ENCODE results near the gene ADM.
A peak's percentile ranks its signal among the peaks of the same experiment; 100 is the strongest.

ADM gene

DNA sequence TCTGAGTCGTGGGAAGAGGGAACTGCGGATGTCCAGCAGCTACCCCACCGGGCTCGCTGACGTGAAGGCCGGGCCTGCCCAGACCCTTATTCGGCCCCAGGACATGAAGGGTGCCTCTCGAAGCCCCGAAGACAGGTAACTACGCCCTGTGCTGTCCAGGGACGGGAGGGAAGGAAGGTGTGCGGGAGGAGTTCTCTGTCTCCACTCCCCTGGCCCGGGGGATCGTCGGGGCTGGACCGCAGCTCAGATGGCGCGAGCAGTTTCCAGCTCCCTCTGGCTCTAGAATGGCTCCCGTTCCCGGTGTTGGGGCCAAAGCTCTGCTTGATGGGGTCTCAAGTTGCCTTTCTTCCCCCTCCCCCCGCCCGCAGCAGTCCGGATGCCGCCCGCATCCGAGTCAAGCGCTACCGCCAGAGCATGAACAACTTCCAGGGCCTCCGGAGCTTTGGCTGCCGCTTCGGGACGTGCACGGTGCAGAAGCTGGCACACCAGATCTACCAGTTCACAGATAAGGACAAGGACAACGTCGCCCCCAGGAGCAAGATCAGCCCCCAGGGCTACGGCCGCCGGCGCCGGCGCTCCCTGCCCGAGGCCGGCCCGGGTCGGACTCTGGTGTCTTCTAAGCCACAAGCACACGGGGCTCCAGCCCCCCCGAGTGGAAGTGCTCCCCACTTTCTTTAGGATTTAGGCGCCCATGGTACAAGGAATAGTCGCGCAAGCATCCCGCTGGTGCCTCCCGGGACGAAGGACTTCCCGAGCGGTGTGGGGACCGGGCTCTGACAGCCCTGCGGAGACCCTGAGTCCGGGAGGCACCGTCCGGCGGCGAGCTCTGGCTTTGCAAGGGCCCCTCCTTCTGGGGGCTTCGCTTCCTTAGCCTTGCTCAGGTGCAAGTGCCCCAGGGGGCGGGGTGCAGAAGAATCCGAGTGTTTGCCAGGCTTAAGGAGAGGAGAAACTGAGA lies 1.4 kb downstream of the ADM start:
- DNase-seq (ENCODE audit: low read depth) = peak; percentile 65
- H3K4me3 ChIP-seq (ENCODE audit: low read depth, low read length) = peak overlapping the region; percentile 74
- TF ChIP-seq, protein P1, sequence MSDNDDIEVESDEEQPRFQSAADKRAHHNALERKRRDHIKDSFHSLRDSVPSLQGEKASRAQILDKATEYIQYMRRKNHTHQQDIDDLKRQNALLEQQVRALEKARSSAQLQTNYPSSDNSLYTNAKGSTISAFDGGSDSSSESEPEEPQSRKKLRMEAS (IDR thresholded peaks at IDR 0.05; ENCODE audit: low read depth, low read length) = no peak
- TF ChIP-seq, protein P2, sequence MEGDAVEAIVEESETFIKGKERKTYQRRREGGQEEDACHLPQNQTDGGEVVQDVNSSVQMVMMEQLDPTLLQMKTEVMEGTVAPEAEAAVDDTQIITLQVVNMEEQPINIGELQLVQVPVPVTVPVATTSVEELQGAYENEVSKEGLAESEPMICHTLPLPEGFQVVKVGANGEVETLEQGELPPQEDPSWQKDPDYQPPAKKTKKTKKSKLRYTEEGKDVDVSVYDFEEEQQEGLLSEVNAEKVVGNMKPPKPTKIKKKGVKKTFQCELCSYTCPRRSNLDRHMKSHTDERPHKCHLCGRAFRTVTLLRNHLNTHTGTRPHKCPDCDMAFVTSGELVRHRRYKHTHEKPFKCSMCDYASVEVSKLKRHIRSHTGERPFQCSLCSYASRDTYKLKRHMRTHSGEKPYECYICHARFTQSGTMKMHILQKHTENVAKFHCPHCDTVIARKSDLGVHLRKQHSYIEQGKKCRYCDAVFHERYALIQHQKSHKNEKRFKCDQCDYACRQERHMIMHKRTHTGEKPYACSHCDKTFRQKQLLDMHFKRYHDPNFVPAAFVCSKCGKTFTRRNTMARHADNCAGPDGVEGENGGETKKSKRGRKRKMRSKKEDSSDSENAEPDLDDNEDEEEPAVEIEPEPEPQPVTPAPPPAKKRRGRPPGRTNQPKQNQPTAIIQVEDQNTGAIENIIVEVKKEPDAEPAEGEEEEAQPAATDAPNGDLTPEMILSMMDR (IDR thresholded peaks at IDR 0.05; ENCODE audit: low read depth, low read length) = no peak
- no peak for TF ChIP-seq POLR2A (IDR thresholded peaks at IDR 0.05; ENCODE audit: extremely low read depth, insufficient read length)
- TF ChIP-seq MYC (IDR thresholded peaks at IDR 0.05; ENCODE audit: low read depth, low read length) = no peak

GRCh38 chr11:10307022-10307399 lies 2.1 kb downstream of the ADM start:
- H3K4me3 ChIP-seq (ENCODE audit: low read depth, low read length) = peak overlapping the region; percentile 74
- TF ChIP-seq, protein P2 (IDR thresholded peaks at IDR 0.05; ENCODE audit: low read depth, low read length) = no peak
- no peak for TF ChIP-seq MYC (IDR thresholded peaks at IDR 0.05; ENCODE audit: low read depth, low read length)
- TF ChIP-seq, protein P1 (IDR thresholded peaks at IDR 0.05; ENCODE audit: low read depth, low read length) = no peak
- no peak for TF ChIP-seq POLR2A (IDR thresholded peaks at IDR 0.05; ENCODE audit: extremely low read depth, insufficient read length)
- no peak for DNase-seq (ENCODE audit: low read depth)

- H3K4me3 ChIP-seq (ENCODE audit: low read depth, low read length) = peak overlapping the region; percentile 74
- TF ChIP-seq MYC (IDR thresholded peaks at IDR 0.05; ENCODE audit: low read depth, low read length) = no peak; the same call in none of the 2 replicates
- TF ChIP-seq, protein P1 (IDR thresholded peaks at IDR 0.05; ENCODE audit: low read depth, low read length) = peak; percentile 90
- TF ChIP-seq, protein P2 (IDR thresholded peaks at IDR 0.05; ENCODE audit: low read depth, low read length) = peak; percentile 81
- peak; percentile 95 for DNase-seq (ENCODE audit: low read depth)
These were observed 2.7 kb downstream of the ADM start for GRCh38 chr11:10307400-10308200.

GRCh38 chr11:10308201-10308954 lies 3.5 kb downstream of the ADM start:
- DNase-seq (ENCODE audit: low read depth) = no peak
- TF ChIP-seq, protein P1 (IDR thresholded peaks at IDR 0.05; ENCODE audit: low read depth, low read length) = no peak
- no peak for TF ChIP-seq MYC (IDR thresholded peaks at IDR 0.05; ENCODE audit: low read depth, low read length)
- TF ChIP-seq POLR2A (IDR thresholded peaks at IDR 0.05; ENCODE audit: extremely low read depth, insufficient read length) = peak; percentile 28
- TF ChIP-seq, protein P2 (IDR thresholded peaks at IDR 0.05; ENCODE audit: low read depth, low read length) = no peak
- H3K4me3 ChIP-seq (ENCODE audit: low read depth, low read length) = peak overlapping the region; percentile 59
